ENCODE results near the gene CXCL3.

- TF ChIP-seq, protein P1, sequence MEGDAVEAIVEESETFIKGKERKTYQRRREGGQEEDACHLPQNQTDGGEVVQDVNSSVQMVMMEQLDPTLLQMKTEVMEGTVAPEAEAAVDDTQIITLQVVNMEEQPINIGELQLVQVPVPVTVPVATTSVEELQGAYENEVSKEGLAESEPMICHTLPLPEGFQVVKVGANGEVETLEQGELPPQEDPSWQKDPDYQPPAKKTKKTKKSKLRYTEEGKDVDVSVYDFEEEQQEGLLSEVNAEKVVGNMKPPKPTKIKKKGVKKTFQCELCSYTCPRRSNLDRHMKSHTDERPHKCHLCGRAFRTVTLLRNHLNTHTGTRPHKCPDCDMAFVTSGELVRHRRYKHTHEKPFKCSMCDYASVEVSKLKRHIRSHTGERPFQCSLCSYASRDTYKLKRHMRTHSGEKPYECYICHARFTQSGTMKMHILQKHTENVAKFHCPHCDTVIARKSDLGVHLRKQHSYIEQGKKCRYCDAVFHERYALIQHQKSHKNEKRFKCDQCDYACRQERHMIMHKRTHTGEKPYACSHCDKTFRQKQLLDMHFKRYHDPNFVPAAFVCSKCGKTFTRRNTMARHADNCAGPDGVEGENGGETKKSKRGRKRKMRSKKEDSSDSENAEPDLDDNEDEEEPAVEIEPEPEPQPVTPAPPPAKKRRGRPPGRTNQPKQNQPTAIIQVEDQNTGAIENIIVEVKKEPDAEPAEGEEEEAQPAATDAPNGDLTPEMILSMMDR (conservative IDR thresholded peaks at IDR 0.05; ENCODE audit: low read length): no peak
- no peak for TF ChIP-seq EZH2phosphoT487 (IDR thresholded peaks at IDR 0.05; ENCODE audit: borderline replicate concordance, low read depth, low read length)
Observed at GRCh38 chr4:73989031-73989430, 49.5 kb downstream of the CXCL3 start.
